ENCODE measurements around the gene HINT3. TPM values are rescaled to one million over a fixed set of nuclear protein-coding genes. Genes with fewer than 3 reads are reported as not detected.

Gene HINT3
- total and polyA plus RNA-seq, 7 experiments from 2014 or later = 7.7 to 12.4 (median 9.5) TPM

- no peaks in the 10 kb centered on the region for H3K27me3 Mint-ChIP-seq
- CTCF ChIA-PET = no interaction called here
- peaks cover 18 to 46% (median 35%) of the 10 kb centered on the region in 5 donors for H3K36me3 Mint-ChIP-seq
- peak overlapping the region; percentile 68 for H3K27ac ChIP-seq (ENCODE audit: low read depth, low read length)
- no peaks in the 10 kb centered on the region for H3K9me3 Mint-ChIP-seq
- POLR2A ChIA-PET = interaction anchor here (1.3 to 1.8 kb wide), 3 partner anchors 21 to 137 kb away, joined by 3 to 7 read pairs (median 6); partner anchors contain the start of gene NCOA7
- peaks cover 10 to 11% of the 10 kb centered on the region in 2 donors for H3K4me1 ChIP-seq (ENCODE audit: control insufficient read depth in 2 of 2, insufficient read depth in 2 of 2, low read length in 2 of 2)
- no peaks in the 10 kb centered on the region for H3K9me3 ChIP-seq (ENCODE audit: control insufficient read depth in 2 of 3, low read length in 3 of 3)
- no peak for DNase-seq
- intact Hi-C loops (cut with micrococcal nuclease) = loop anchor here in 1 of 2 donors (2.0 to 5.0 kb wide), 3 partner anchors 29 to 616 kb away; partner anchors contain the start of genes CENPW and HDDC2
- H3K36me3 ChIP-seq (ENCODE audit: control insufficient read depth in 2 of 3, insufficient read depth in 3 of 3, low read length in 3 of 3) = peaks cover 10 to 26% (median 14%) of the 10 kb centered on the region in 3 experiments
- H3K4me1 Mint-ChIP-seq = peaks cover 10 to 53% (median 21%) of the 10 kb centered on the region in 7 donors
- no peak overlapping the region for H3K4me3 ChIP-seq (ENCODE audit: low read length)
- H3K4me3 Mint-ChIP-seq = peak overlapping the region in 5 of 10 donors; percentile 27 to 98 (median 70)
- H3K27me3 ChIP-seq (ENCODE audit: control insufficient read depth in 2 of 2, insufficient read depth in 2 of 2, low read length in 2 of 2) = no peaks in the 10 kb centered on the region
- no peak for ATAC-seq
- H3K27ac Mint-ChIP-seq = peak overlapping the region; percentile 61 to 95 (median 87)
These were observed 38.3 kb upstream of the HINT3 start for GRCh38 chr6:125918230-125918629.

- H3K36me3 ChIP-seq (ENCODE audit: control insufficient read depth in 2 of 3, insufficient read depth in 3 of 3, low read length in 3 of 3) = peaks cover 14 to 31% (median 14%) of the 10 kb centered on the region in 3 experiments
- CTCF ChIA-PET = interaction anchor here (1.5 kb wide), 1 partner anchor 13 kb away, joined by 5 read pairs; no protein-coding TSS in a partner anchor
- ATAC-seq (peak; percentile 95), DNase-seq (peak in 7 of 9 donors; percentile 4 to 68 (median 40))
- H3K27me3 ChIP-seq (ENCODE audit: control insufficient read depth in 2 of 2, insufficient read depth in 2 of 2, low read length in 2 of 2) = no peaks in the 10 kb centered on the region
- peaks cover 10 to 11% of the 10 kb centered on the region in 2 donors for H3K4me1 ChIP-seq (ENCODE audit: control insufficient read depth in 2 of 2, insufficient read depth in 2 of 2, low read length in 2 of 2)
- intact Hi-C loops (cut with micrococcal nuclease) = loop anchor here (1.0 to 5.0 kb wide), 9 partner anchors 9 to 617 kb away; partner anchors contain the start of genes HINT3 (in 2 of the 2), CENPW (in 1 of the 2) and HDDC2 (in 1 of the 2)
- Mint-ChIP-seq H3K9me3 (no peaks in the 10 kb centered on the region), H3K4me3 (peak overlapping the region in 9 of 10 donors; percentile 27 to 98 (median 70)), H3K4me1 (peaks cover 15 to 60% (median 21%) of the 10 kb centered on the region in 7 donors), H3K36me3 (peaks cover 23 to 53% (median 42%) of the 10 kb centered on the region in 5 donors), H3K27me3 (no peaks in the 10 kb centered on the region), H3K27ac (peak overlapping the region; percentile 80 to 95 (median 87))
- POLR2A ChIA-PET = interaction anchor here (0.6 to 1.8 kb wide), 4 partner anchors 21 to 138 kb away, joined by 3 to 7 read pairs (median 6); partner anchors contain the start of gene NCOA7
- H3K4me3 ChIP-seq (ENCODE audit: low read length) = peak overlapping the region; percentile 34
- H3K9me3 ChIP-seq (ENCODE audit: control insufficient read depth in 2 of 3, low read length in 3 of 3) = no peaks in the 10 kb centered on the region
- peak overlapping the region; percentile 68 for H3K27ac ChIP-seq (ENCODE audit: low read depth, low read length)
These were observed 37.6 kb upstream of the HINT3 start for GRCh38 chr6:125918681-125919566.

GRCh38 chr6:125919618-125920017, 37.0 kb upstream of the HINT3 start:
- Mint-ChIP-seq H3K27ac (peak overlapping the region in 6 of 9 donors; percentile 84 to 95 (median 89)), H3K4me3 (peak overlapping the region in 5 of 10 donors; percentile 27 to 98 (median 73)), H3K9me3 (no peaks in the 10 kb centered on the region), H3K4me1 (peaks cover 15 to 65% (median 21%) of the 10 kb centered on the region in 7 donors), H3K27me3 (no peaks in the 10 kb centered on the region), H3K36me3 (peaks cover 23 to 57% (median 44%) of the 10 kb centered on the region in 5 donors)
- no peak for DNase-seq
- Histone ChIP-seq H3K9me3 (ENCODE audit: control insufficient read depth in 2 of 3, low read length in 3 of 3) (no peaks in the 10 kb centered on the region), H3K36me3 (ENCODE audit: control insufficient read depth in 2 of 3, insufficient read depth in 3 of 3, low read length in 3 of 3) (peaks cover 14 to 33% (median 14%) of the 10 kb centered on the region in 3 experiments), H3K4me3 (ENCODE audit: low read length) (no peak overlapping the region), H3K27ac (ENCODE audit: low read depth, low read length) (peak overlapping the region; percentile 68), H3K27me3 (ENCODE audit: control insufficient read depth in 2 of 2, insufficient read depth in 2 of 2, low read length in 2 of 2) (no peaks in the 10 kb centered on the region), H3K4me1 (ENCODE audit: control insufficient read depth in 2 of 2, insufficient read depth in 2 of 2, low read length in 2 of 2) (peaks cover 10 to 11% of the 10 kb centered on the region in 2 donors)
- ChIA-PET POLR2A (interaction anchor here (1.3 to 1.8 kb wide), 3 partner anchors 22 to 138 kb away, joined by 3 to 7 read pairs (median 6); partner anchors contain the start of gene NCOA7), CTCF (interaction anchor here (1.5 kb wide), 1 partner anchor 13 kb away, joined by 5 read pairs; no protein-coding TSS in a partner anchor)
- no peak for ATAC-seq
- intact Hi-C loops (cut with micrococcal nuclease) = loop anchor here (1.0 to 5.0 kb wide), 9 partner anchors 9 to 617 kb away; partner anchors contain the start of genes HINT3 (in 2 of the 2), CENPW (in 1 of the 2) and HDDC2 (in 1 of the 2)

- Mint-ChIP-seq H3K9me3 (no peaks in the 10 kb centered on the region), H3K27me3 (no peaks in the 10 kb centered on the region), H3K4me1 (peaks cover 15 to 73% (median 19%) of the 10 kb centered on the region in 7 donors), H3K4me3 (no peak overlapping the region), H3K36me3 (peaks cover 16 to 42% (median 36%) of the 10 kb centered on the region in 5 donors), H3K27ac (no peak overlapping the region)
- Histone ChIP-seq H3K36me3 (ENCODE audit: control insufficient read depth in 2 of 3, insufficient read depth in 3 of 3, low read length in 3 of 3) (peaks cover 10 to 37% (median 14%) of the 10 kb centered on the region in 3 experiments), H3K27ac (ENCODE audit: low read depth, low read length) (no peak overlapping the region), H3K4me3 (ENCODE audit: low read length) (no peak overlapping the region), H3K4me1 (ENCODE audit: control insufficient read depth in 2 of 2, insufficient read depth in 2 of 2, low read length in 2 of 2) (peaks cover 10 to 11% of the 10 kb centered on the region in 2 donors), H3K9me3 (ENCODE audit: control insufficient read depth in 2 of 3, low read length in 3 of 3) (no peaks in the 10 kb centered on the region), H3K27me3 (ENCODE audit: control insufficient read depth in 2 of 2, insufficient read depth in 2 of 2, low read length in 2 of 2) (no peaks in the 10 kb centered on the region)
- ChIA-PET POLR2A (interaction anchor here (0.5 kb wide), 1 partner anchor 25 kb away, joined by 7 read pairs; no protein-coding TSS in a partner anchor), CTCF (interaction anchor here (0.7 kb wide), 1 partner anchor 45 kb away, joined by 4 read pairs; no protein-coding TSS in a partner anchor)
- DNase-seq = no peak
- intact Hi-C loops (cut with micrococcal nuclease) = no loop called here
- ATAC-seq = no peak
These were observed 34.2 kb upstream of the HINT3 start for GRCh38 chr6:125922322-125922860.

- H3K27me3 ChIP-seq (ENCODE audit: control insufficient read depth in 2 of 2, insufficient read depth in 2 of 2, low read length in 2 of 2) = no peaks in the 10 kb centered on the region
- ATAC-seq = no peak
- peaks cover 9 to 71% (median 10%) of the 10 kb centered on the region in 7 donors for H3K4me1 Mint-ChIP-seq
- peak overlapping the region in 1 of 10 donors; percentile 54 for H3K4me3 Mint-ChIP-seq
- no peak overlapping the region for H3K27ac ChIP-seq (ENCODE audit: low read depth, low read length)
- H3K27ac Mint-ChIP-seq = peak overlapping the region in 1 of 9 donors; percentile 50
- no peaks in the 10 kb centered on the region for H3K9me3 Mint-ChIP-seq
- peaks cover 9 to 11% of the 10 kb centered on the region in 2 donors for H3K4me1 ChIP-seq (ENCODE audit: control insufficient read depth in 2 of 2, insufficient read depth in 2 of 2, low read length in 2 of 2)
- H3K9me3 ChIP-seq (ENCODE audit: control insufficient read depth in 2 of 3, low read length in 3 of 3) = no peaks in the 10 kb centered on the region
- peaks cover 14 to 44% (median 20%) of the 10 kb centered on the region in 3 experiments for H3K36me3 ChIP-seq (ENCODE audit: control insufficient read depth in 2 of 3, insufficient read depth in 3 of 3, low read length in 3 of 3)
- no peak for DNase-seq
- no peak overlapping the region for H3K4me3 ChIP-seq (ENCODE audit: low read length)
- CTCF ChIA-PET = interaction anchor here (0.7 kb wide), 1 partner anchor 44 kb away, joined by 4 read pairs; no protein-coding TSS in a partner anchor
- POLR2A ChIA-PET = no interaction called here
- intact Hi-C loops (cut with micrococcal nuclease) = no loop called here
- no peaks in the 10 kb centered on the region for H3K27me3 Mint-ChIP-seq
- H3K36me3 Mint-ChIP-seq = peaks cover 19 to 47% (median 38%) of the 10 kb centered on the region in 5 donors
These were observed 33.1 kb upstream of the HINT3 start for GRCh38 chr6:125923366-125923877.
